MM.1S (cell line): ENCODE data around the gene WASHC3.

Source experiments
- EZH2 ChIP-seq: fragments of 300-600 bp; sonication (generic); optimal IDR thresholded peaks from 2 replicates; pipeline ENCODE3; 2017; ENCODE audit warnings: low read depth, mild to moderate bottlenecking, antibody characterized with exemption, low read length, mixed read lengths
- EZH2phosphoT487 ChIP-seq: fragments of 300-600 bp; sonication (generic); IDR thresholded peaks from 2 replicates; pipeline ENCODE4 v1.6.1; 2018; ENCODE audit warnings: antibody characterized with exemption, low read length
- TF ChIP-seq, protein P1 (sequence below): fragments of 300-600 bp; sonication (generic); IDR thresholded peaks from 2 replicates; pipeline ENCODE4 v1.5.1; 2016; ENCODE audit warnings: antibody characterized with exemption, low read length, mixed read lengths

DNA sequence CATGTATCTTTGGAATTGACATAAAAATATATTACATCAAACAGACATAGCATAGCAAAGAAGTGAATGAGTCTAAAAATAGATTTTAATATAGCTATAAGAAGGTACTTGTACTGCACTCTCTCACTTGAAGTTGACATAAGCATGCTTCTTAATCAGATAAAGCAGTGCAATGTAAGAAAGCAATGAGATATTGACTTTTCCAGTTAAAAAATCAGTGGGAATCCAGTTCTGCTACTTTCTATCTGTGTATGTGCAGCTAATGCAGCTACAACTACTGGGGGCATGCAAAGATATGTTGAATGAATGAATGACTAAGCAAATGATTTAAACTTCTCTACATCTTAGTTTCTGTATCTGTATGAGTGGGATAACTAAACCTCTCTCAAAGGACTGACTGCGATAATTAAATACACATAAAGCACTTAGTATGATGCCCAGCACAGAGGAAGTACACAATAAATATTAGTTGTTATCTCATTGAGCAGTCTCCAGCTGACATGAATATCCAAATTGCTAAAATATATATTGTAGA lies 10.3 kb downstream of the WASHC3 start:
- TF ChIP-seq EZH2phosphoT487 = no peak
- TF ChIP-seq, protein P1, sequence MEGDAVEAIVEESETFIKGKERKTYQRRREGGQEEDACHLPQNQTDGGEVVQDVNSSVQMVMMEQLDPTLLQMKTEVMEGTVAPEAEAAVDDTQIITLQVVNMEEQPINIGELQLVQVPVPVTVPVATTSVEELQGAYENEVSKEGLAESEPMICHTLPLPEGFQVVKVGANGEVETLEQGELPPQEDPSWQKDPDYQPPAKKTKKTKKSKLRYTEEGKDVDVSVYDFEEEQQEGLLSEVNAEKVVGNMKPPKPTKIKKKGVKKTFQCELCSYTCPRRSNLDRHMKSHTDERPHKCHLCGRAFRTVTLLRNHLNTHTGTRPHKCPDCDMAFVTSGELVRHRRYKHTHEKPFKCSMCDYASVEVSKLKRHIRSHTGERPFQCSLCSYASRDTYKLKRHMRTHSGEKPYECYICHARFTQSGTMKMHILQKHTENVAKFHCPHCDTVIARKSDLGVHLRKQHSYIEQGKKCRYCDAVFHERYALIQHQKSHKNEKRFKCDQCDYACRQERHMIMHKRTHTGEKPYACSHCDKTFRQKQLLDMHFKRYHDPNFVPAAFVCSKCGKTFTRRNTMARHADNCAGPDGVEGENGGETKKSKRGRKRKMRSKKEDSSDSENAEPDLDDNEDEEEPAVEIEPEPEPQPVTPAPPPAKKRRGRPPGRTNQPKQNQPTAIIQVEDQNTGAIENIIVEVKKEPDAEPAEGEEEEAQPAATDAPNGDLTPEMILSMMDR = no peak
- no peak for TF ChIP-seq EZH2
